ENCODE results near the gene OR2A25. TPM values are rescaled to one million over a fixed set of nuclear protein-coding genes. Genes with fewer than 3 reads are reported as not detected.

The OR2A25 gene
- total and polyA plus RNA-seq, 12 donors: not detected

DNA sequence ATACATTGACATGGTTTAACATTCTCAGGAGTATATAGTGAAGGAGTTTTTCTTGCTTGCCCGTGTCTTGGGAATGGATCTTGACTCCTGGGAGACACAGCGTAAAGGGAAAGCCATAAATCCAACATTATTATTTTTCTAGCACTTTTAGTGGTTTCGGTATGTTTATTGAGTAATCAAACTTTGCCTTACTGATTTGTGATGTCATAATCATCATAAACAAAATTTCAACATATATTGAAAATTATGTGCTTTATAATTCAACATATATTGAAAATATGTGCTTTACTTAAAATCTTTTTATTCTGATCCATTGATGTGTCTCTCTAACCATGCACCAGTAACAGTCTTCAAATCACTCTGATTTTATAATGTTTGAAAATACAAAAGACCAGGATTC lies 41.1 kb upstream of the OR2A25 start:
- Histone ChIP-seq H3K4me3 (no peak overlapping the region), H3K36me3 (no peaks in the 10 kb centered on the region), H3K27me3 (peaks cover 0 to 4% (median 0%) of the 10 kb centered on the region in 7 donors), H3K27ac (no peak overlapping the region), H3K9me3 (no peaks in the 10 kb centered on the region), H3K4me1 (peaks cover 0 to 10% (median 0%) of the 10 kb centered on the region in 9 donors)
- ATAC-seq (no peak), DNase-seq (no peak)
- 90 to 95% methylated on average over 3 of the region's 3 CpGs for WGBS, 2 donors
- TF ChIP-seq, protein P1, sequence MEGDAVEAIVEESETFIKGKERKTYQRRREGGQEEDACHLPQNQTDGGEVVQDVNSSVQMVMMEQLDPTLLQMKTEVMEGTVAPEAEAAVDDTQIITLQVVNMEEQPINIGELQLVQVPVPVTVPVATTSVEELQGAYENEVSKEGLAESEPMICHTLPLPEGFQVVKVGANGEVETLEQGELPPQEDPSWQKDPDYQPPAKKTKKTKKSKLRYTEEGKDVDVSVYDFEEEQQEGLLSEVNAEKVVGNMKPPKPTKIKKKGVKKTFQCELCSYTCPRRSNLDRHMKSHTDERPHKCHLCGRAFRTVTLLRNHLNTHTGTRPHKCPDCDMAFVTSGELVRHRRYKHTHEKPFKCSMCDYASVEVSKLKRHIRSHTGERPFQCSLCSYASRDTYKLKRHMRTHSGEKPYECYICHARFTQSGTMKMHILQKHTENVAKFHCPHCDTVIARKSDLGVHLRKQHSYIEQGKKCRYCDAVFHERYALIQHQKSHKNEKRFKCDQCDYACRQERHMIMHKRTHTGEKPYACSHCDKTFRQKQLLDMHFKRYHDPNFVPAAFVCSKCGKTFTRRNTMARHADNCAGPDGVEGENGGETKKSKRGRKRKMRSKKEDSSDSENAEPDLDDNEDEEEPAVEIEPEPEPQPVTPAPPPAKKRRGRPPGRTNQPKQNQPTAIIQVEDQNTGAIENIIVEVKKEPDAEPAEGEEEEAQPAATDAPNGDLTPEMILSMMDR (IDR thresholded peaks at IDR 0.05): no peak
- intact Hi-C loops (cut with DNase I): loop anchor here in 5 of 10 donors (5.0 to 10.0 kb wide), 3 partner anchors 124 to 296 kb away; partner anchors contain the start of gene TCAF1 (in 4 of the 5)

DNA sequence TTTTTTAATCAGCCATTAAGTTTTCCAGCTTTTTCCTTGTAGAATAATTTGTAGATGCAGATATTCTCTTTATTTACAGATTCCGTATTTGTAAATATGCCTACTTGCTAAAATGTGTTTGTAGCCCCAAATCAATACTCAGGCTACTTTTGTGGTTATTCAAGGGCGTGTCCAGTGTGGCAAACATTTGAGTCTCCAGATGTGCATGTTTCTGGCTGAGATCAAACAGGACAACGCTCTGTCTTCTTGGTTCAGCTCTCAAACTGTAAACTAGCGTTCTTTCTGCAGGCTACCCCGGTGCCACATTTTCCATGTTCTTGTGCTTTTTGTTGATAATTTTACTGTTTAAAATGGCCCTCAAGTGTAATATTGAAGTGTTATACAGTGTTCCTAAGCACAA lies 37.1 kb upstream of the OR2A25 start:
- no peak overlapping the region for H3K4me3 ChIP-seq
- WGBS, 2 donors: 70 to 89% methylated on average over 5 of the region's 5 CpGs
- H3K9me3 ChIP-seq: no peaks in the 10 kb centered on the region
- H3K27me3 ChIP-seq: no peaks in the 10 kb centered on the region
- TF ChIP-seq, protein P1 (IDR thresholded peaks at IDR 0.05): no peak
- no peaks in the 10 kb centered on the region for H3K36me3 ChIP-seq
- H3K4me1 ChIP-seq: peaks cover 0 to 18% (median 0%) of the 10 kb centered on the region in 9 donors
- no peak for ATAC-seq
- H3K27ac ChIP-seq: no peak overlapping the region
- intact Hi-C loops (cut with DNase I): loop anchor here in 2 of 10 donors (10.0 kb wide), 2 partner anchors 72 to 92 kb away; partner anchors contain the start of genes OR2A14 (in 1 of the 2) and OR2A2 (in 1 of the 2)
- no peak for DNase-seq

DNA sequence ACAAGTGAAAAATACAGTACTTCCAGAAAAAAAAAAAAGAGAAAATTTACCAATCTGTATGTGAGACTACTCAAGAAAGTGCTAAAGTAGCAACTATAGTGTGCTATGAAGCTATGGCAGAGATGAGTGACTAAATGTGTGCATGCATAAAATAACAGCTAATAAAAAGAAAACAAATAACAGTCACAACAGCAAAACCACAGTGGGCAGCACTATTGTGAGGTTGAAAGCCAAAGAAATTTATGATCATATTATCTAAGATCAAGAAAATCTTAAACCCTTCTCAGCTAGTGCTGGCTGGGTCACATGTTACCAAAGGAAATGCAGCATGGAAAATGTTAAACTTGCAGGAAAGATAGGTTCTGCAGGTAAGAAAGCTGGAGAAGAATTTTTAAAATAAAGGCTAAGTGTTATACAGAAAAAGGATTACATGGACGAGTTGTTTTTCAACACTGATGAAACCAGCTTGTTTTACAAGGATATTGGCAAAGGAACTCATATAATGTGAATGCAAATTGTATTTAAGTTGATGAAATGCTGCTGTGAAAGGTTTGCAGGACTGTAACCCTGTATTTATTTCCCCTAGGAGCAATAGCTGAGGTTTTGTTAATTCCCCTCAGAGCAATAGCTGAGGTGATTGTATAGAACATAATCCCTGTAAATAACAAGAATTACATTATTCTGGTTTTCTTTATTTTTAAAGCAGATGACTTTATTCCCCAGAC lies 36.5 kb upstream of the OR2A25 start:
- ATAC-seq (no peak), DNase-seq (no peak)
- Histone ChIP-seq H3K9me3 (no peaks in the 10 kb centered on the region), H3K36me3 (no peaks in the 10 kb centered on the region), H3K27me3 (no peaks in the 10 kb centered on the region), H3K4me3 (no peak overlapping the region), H3K4me1 (peaks cover 0 to 21% (median 0%) of the 10 kb centered on the region in 9 donors), H3K27ac (peak overlapping the region in 1 of 10 donors; percentile 6)
- intact Hi-C loops (cut with DNase I): loop anchor here in 2 of 10 donors (10.0 kb wide), 2 partner anchors 72 to 92 kb away; partner anchors contain the start of genes OR2A14 (in 1 of the 2) and OR2A2 (in 1 of the 2)
- TF ChIP-seq, protein P1 (IDR thresholded peaks at IDR 0.05): no peak
- 45 to 56% methylated on average over 1 of the region's 1 CpG for WGBS, 2 donors

DNA sequence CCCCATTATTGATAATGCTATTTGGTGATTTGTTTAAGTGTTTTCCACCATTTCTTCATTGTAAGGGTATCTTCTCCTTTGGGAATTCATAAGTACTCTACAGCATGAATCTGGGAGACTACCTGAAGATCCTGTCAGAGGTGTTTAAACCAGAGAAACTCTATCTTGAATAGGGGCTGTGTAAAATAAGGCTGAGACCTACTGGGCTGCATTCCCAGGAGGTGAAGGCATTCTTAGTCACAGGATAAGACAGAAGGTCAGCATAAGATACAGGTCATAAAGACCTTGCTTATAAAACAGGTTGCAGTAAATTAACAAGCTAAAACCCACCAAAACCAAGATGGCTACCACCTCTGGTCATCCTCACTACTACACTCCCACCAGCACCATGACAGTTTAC lies 34.2 kb upstream of the OR2A25 start:
- TF ChIP-seq, protein P1 (IDR thresholded peaks at IDR 0.05): no peak
- peak overlapping the region in 2 of 10 donors; percentile 47 to 67 for H3K27ac ChIP-seq
- ATAC-seq: no peak
- H3K27me3 ChIP-seq: no peaks in the 10 kb centered on the region
- intact Hi-C loops (cut with DNase I): loop anchor here in 3 of 10 donors (5.0 to 10.0 kb wide), 3 partner anchors 69 to 92 kb away; partner anchors contain the start of genes OR2A14 (in 1 of the 3) and OR2A2 (in 1 of the 3)
- H3K9me3 ChIP-seq: no peaks in the 10 kb centered on the region
- DNase-seq: no peak
- H3K4me3 ChIP-seq: no peak overlapping the region
- H3K4me1 ChIP-seq: peaks cover 0 to 23% (median 0%) of the 10 kb centered on the region in 9 donors
- H3K36me3 ChIP-seq: no peaks in the 10 kb centered on the region
